ENCODE results near the gene FICD.
"Not testable (repeated sequence)": the region's sequence is repeated elsewhere in the genome, so short reads cannot be mapped to it uniquely, and the experiment has no call there.

The FICD gene

DNA sequence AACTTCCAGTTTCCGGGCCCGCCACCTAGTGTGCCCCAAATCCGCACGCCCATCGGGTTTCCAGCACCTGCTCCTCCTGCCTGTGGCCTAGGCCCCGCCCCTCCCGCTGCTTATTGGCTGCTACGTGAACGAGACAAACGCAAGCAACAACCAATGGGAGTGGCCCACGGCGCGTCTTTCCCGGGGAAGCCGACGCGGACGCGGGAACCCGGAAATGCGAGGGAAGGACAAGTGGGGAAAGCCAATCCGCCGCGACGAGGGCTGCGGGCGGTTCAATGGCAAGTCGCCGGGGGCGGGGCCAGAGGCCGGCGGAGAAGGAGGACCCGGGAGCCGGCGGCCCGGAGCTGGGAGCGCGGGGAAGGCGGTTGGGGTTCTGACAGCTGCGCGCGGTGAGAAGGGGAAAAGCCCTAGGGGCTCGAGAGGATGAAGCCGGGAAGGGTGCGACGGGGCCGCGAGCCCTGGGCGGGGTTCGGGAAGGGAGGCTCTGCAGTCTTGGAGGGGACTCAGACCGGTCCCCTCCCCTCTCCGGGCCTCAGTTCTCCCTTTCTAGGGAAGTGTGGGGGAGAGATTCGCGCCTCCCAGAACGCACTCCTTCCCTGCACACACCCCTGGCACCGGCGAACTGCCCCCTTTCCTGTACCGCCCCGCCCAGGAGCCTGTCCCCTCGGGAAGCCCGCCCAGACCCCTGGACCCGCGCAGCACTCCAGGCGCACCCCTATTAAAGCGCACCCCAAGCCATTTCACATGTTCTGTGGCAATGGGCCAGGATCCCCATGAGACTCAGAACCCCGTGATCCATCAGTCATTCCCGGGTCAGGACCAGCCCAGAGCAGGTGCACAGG is at the start of gene FICD:
TSS of gene FICD (plus strand) at position 305 of the 842 bp plus-strand sequence. CDS start 1,696 bp downstream, outside the sequence.
- DNase-seq (ENCODE audit: low read depth in 2 of 2), result peak; percentile 95 to 96

DNA sequence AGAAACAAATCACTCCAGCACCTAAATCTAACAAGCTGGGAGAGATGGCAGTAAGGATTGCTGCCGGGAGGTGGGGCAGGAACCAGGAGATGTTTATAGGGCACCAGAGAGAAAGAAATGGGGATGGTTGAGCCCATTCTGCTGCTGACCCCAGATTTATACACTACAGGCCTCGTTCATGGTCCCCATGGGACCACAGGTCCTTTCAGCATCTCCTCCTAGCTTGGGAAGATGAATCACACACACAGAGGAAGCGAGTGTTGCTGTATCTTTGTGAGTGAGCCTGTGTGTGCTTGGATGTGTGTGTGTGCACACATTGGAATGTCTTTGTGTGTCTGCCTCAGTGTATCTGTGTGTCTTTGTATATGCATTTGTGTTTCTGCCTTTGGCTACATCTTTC is 49.7 kb upstream of the FICD start:
- no peak for DNase-seq (ENCODE audit: low read depth in 2 of 2)

DNA sequence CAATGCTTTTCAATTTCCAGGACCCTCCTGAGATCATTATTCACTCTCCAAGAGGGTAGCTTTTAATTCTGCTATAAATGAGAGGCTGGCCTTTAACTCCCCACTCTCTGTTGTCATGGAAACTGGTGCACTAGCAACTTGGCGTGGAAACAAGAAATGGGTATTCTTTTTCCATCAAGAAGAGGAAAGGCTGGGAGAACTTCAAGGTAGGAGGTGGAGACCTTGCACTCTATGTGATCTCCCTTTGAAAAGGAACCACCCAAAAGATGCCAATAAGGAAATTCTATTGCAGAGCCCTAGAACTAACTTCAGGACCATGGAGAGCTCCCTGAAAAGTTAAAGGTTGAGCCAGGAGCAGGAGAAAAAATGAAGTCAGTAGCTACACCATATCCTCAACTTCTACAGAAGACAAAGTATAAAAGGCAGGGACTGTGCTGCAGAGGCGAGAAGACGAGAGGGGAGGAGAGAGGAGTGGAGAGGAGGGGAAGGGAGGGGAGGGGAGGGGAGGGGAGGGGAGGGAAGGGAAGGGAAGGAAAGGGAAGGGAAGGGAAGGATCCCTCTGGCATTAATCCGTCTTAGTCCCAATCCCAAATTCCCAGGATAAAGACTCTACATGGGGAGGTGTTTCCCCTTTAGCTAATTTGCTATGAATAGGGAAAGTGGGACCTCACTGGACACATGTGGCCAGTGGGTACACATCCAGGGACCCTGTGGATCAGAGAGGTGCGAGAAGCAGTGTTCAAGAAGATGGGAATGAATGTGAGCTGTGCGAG is 46.7 kb upstream of the FICD start:
- DNase-seq (ENCODE audit: low read depth in 2 of 2), result peak; percentile 7 to 16

DNA sequence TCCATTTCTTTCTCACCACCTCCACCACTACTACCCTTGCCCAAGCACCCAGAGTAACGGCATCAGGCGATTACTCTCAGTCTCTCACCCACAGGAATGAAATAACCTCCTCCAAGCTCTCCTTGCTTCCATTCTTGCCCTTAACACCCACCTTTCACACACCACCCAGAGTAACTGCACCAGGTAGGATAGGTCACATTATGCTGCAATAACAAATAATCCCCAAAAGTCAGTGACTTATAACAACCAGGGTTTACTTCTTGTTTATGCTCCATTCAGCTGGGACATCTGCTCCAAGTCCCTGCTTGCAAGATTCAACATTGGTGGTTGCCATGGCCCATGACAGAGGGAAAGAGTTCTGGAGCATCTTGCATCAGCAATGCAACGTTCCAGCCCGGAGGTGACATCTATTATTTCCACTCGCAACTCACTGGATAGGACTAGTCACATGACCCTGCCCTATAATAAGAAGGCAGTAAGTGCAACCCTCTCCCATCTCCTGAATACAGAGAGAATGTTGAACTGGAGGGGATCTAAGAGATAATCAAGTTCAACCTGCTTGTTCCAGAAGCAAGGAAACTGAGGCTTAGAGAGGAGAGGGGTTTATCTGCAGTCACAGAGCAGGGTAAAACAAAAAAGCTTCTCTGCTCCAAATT is 41.5 kb upstream of the FICD start:
- DNase-seq (ENCODE audit: low read depth in 2 of 2), result no peak

DNA sequence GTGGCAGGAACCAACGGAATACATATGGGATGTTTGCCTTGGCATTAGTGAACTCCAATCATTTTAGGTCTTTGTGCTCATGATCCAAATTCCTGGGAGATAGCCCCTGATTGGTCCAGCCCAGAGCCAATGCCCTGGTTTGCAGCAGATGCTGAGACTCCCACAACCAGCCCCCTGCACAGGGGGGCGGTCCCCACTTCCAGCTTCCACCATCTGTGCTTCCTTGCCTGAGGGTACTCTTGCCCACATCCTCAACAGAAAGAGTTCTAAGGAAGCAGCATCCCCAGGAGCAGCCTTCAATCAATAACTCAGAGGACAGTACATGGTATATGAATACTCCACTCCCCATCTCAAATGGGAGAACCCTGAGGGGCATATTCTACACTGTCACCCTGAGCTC is 39.7 kb upstream of the FICD start:
- no peak for DNase-seq (ENCODE audit: low read depth in 2 of 2)

DNA sequence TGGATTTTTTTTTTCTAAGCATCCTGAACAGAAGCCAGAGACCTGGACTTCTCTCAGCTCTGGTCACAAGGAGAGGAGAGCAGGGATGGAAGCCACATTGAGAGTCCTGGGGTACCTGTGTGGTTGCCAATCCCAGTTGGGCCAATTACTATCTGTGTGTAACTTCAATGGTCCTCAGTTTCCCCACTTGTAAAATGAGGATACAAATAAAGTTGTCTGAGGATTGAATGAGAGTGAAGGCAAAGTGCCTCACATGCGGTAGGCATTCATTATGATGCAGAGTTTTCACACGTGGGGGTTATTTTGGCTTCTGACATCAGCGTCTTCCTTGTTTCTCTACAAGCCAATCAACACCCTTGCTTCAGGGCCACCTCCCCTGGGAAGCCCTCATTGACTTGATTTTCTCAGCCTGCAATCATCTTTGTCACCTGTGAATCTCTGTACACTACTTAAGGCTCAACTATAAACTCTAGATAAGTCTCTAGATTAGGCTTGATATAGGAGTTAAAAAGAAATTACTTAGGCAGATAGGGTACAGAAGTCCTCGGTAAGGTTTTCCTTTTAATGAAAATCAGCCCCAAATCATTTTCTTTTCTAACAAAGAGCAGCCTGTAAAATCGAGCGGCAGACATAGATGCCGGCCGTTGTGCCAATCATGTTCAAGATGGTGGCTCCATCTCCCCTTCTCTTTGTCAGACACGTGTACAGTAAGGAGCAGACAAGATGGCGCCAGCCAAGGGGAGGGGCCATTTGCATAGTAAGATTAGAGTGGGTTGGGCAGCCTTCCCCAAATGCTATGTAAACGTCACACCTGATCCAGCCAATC is 37.8 kb upstream of the FICD start:
- DNase-seq (ENCODE audit: low read depth in 2 of 2), result no peak

DNA sequence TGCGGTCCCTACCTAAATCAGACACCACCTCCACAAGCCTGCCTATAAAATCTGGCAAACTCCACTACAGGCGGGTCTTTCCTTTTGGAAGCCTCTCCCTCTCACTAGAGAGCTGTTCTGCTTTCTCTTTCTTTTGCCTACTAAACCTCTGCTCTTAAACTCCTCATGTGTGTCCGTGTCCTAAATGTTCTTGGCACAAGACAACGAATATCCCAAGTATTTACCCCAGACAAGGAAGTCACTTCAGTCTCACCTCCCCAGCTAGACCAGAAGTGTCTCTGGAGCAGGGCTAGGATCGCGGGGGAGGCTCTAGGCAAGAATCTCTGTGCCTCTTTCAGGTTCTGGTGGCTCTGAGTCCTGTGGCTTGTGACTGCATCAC is 37.2 kb upstream of the FICD start:
- DNase-seq (ENCODE audit: low read depth in 2 of 2), result no peak

DNA sequence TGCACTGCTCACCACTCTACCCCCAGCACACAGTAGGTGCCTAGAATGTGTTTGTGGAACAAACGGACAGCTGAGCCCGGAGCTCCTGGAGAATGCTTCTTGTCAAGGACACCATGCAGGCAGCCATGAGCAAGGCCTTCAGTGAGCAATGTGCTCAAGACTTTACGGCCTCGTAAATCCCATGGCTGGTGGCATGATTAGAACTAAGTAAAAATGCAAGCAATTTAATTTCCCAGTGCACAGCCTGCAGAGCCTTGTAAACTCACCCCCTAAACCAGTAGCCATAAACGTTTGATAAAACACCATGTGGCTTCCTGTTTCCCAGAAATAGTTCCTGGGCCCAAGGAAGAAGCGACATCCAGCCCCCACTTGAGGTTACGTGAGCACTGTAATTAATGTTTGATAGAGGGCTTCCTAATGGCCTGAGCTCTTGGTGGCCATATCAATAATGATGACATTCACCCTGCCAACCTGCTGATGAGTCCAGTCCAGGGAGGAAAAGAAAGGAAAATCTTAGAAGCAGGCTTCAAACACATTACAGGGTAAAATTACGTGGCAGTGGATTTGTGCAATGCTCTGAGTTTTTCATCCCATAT is 36.4 kb upstream of the FICD start:
- DNase-seq (ENCODE audit: low read depth in 2 of 2), result no peak

DNA sequence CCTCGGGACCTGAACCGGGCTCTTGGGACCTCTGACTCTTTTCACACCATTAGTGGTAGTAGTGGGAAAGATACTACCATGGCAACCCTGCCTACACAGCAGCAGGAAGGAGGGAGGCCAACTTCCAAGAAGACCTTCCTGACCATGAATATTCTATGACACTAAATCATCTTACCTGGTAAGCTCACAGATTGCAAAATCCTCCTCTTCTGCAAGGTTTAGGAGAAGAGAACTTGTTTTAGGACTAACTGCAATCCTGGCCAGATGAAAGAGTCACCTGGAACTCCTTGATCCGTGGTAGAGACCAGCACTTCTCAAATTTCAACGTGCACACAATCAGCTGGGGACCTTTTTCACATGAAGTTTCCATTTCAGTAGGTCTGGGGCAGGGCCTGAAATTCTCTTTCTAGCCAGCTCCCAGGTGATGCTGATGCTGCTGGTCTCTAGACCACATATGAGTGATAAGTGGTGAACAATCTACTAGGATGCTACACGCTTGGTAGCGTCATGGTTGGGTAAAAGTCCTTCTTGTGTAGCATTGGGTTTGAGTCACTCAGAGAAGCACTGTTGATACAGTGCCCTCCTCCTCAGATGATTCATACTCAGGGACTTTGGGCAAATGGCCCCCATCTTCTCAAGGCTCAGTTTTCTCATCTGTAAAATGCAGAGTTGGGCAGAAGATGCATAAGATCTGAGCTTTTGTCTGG is 35.6 kb upstream of the FICD start:
- no peak for DNase-seq (ENCODE audit: low read depth in 2 of 2)

DNA sequence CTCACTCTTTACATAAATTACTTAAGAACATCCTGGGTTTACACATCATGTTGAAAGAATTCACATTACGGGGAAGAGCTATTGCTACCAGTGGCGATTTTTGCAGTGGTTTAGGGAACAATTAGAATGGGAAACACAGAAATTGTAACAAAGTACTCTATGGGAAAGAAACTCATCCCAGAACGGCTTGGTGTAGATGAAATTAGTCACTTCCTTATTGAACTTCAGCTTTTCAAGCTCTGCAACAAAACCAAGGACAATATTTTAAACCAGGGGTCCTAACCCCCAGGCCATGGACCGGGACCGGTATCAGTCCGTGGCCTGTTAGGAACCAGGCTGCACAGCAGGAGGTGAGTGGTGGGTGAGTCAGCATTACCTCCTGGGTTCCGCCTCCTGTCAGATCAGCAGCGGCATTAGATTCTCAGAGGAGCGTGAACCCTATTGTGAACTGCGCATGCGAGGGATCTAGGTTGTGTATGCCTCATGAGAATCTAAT is 32.3 kb upstream of the FICD start:
- no peak for DNase-seq (ENCODE audit: low read depth in 2 of 2)

DNA sequence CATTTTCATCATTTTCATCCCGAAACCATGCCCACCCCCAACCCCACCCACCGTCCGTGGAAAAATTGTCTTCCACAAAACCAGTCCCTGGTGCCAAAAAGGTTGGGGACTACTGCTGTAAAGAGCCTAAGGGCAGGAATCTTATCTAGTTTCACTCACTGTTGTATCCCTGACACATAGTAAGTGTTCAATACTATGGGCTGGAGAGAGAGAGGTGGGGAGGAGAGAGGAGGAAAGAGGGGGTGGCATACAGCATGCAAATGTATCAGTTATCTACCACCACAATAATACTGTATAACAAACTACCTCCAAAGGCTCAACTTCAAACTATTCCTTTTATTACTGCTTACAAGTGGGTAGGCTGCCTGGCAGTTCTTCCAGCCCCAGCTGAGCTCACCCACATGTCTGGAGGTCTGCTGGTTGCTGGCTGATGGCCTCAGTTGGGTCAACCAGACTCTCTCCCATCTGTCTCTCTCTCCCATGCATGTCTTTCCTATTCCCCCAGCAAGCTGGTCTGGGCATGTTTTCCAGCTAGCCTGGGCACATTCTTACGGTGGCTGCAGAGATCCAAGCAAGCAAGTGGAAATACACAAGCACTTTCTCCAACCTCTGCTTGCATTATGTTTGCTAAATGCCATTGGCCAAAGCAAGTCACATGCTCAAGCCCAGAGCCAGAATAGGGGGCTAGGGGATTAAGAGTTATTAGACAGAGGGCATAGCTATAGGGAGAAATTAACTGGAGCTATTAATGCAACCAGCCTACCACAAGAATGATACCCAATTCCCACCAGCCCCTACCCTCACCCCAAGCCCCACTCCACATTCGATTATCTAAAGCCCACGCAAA is 31.6 kb upstream of the FICD start:
- DNase-seq (ENCODE audit: low read depth in 2 of 2), result no peak

DNA sequence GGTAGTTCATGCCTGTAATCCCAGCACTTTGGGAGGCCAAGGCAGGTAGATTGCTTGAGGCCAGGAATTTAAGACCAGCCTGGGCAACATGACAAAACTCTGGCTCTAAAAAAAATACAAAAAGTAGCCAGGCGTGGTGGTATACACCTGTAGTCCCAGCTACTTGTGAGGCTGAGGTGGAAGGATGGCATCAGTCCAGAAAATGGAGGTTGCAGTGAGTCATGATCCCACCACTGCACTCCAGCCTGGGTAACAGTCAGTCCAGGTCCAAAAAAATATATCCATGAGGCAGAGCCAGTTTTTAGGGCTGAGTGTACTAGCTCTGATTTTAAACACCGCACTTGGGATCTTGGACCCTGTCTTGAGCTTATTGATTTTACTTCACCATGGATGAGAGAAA is 30.6 kb upstream of the FICD start:
- DNase-seq (ENCODE audit: low read depth in 2 of 2), result no peak

DNA sequence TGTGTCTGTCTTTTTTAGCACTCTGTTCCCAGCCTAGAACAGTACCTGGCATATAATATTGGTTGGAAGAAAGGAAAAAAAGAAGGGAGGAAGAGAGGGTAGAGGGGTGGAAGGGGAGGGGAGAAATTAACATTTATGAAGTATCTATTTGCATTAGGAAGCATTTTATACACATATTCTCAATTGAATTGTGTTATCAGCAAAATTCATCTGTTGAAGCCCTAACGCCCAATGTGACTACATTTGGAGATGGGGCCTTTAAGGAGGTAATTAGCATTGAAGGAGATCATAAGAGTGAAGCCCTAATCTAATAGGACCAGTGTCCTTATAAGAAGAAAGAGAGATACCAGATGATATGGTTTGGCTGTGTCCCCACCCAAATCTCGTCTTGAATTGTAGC is 30.2 kb upstream of the FICD start:
- DNase-seq (ENCODE audit: low read depth in 2 of 2), result no peak

DNA sequence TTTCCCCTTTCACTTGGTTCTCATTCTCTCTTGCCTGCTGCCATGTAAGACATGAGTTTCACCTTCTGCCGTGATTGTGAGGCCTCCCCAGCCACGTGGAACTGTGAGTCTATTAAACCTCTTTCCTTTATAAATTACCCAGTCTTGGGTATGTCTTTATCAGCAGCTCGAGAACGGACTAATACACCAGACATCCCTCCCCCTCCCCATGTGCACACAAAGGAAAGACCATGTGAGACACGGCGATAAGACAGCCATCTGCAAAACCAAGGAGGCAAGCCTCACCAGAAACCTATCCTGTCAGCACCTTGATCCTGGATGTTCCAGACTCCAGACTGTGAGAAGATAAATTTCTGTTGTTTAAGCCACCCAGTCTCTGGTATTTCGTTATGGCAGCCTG is 29.7 kb upstream of the FICD start:
- not testable (repeated sequence) for DNase-seq (ENCODE audit: low read depth in 2 of 2)

DNA sequence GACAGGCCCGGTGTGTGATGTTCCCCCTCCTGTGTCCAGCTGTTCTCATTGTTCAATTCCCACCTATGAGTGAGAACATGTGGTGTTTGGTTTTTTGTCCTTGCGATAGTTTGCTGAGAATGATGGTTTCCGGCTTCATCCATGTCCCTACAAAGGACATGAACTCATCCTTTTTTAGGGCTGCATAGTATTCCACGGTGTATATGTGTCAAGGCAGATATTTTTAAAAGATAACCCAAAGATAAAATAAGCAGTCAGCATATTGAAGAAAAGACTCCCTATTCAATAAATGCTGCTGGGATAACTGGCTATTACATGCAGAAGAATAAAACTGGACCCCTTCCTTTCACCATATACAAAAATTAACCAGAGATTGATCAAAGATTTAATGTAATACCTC is 28.0 kb upstream of the FICD start:
- not testable (repeated sequence) for DNase-seq (ENCODE audit: low read depth in 2 of 2)

DNA sequence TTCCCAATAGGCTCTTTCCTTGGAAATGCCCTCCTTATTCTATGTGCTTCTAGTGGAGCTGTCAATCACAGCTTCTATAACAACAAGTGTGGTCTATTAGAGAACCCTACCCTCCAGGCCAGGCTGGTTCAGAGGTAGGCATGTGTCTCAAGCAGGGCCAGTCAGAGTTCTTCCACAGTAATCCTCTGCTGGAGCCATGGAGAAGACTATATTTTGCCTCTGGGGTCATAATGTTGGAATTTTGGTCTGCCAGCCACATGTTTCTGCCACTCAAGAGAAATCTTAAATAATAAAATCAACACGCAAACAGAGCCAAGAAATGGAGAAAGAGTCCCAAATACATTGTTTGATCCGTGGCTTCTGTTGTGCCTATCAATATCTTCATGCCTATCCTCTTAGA is 23.8 kb upstream of the FICD start:
- no peak for DNase-seq (ENCODE audit: low read depth in 2 of 2)

DNA sequence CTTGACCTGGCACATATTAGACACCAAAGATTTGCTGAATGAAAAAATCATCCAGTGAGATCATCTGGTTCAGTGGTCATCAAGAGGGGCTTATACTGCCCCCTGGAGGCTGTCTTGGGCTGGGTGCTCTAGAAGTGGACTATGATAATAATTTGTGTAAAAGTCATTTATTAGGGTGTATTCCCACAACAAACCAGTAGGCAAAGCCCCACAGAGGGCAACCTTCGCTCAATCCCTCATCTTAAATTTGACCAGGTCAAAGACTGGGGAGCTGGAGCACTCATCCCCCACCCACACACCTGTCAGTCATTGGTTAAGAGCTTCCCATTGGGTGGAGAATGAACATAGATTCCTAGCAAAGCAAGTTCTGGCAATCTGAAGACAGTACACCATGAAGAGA is 20.0 kb upstream of the FICD start:
- no peak for DNase-seq (ENCODE audit: low read depth in 2 of 2)

DNA sequence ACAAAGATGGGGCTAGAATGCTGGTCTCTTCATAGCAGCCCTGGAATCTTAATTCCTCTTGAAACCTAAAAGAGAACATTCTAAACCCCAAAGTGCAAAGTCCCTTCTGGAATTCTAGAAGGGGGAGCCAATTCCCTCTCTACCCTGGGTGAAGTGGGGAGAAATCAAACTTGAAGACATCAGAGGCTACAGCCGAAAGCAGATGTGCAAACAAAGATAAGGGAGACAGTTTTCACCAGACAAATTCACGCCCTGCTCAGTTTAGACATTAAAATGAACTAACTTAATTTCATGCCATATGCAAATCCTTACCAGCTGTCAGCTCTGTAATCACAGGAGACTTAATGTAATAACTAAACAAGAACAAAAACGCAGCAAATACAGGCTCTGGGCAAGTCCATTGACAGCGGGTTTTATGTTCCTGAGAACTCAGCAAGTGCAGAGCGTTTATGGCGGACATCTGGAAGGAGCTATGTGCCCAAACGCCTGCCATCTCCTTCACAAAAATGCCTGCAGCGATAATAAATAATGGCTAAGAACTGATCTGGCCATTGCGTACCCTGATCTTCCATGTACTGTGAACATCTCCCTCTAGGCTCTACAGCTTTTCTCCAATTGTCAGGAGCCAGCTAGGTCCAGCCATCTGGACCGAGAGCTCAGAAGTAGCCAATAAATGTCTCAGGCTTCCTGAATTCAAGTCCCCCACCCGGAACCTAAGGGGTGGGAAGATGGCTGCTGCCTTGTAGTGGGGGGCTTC is 19.1 kb upstream of the FICD start:
- DNase-seq (ENCODE audit: low read depth in 2 of 2), result no peak

DNA sequence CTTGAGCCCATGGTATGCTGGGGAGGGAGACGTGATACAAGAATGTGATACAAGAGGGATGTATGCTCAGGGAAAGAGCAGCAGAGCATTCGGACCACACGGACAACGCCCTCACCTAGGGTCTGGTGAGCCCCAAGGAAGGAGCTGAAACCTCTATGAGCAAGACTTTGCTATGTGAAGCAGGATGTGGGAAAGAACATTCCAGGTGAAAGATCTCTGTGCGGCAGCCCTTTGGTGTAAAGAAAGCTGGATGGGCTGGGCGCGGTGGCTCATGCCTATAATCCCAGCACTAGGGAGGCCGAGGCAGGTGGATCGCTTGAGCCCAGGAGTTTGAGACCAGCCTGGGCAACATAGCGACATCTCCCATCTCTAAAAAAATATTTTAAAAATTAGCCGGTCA is 16.9 kb upstream of the FICD start:
- no peak for DNase-seq (ENCODE audit: low read depth in 2 of 2)
